GM19372 (cell line): ENCODE measurements around the gene NKD2.
"Not testable (repeated sequence)": the region's sequence is repeated elsewhere in the genome, so short reads cannot be mapped to it uniquely, and the experiment has no call there.

ENCODE experiments used
- ATAC-seq: cut with Tn5 transposase; IDR thresholded peaks from one replicate; pipeline ENCODE4 v1.9.1; 2021; ENCODE audit warnings: mild to moderate bottlenecking, low read depth, moderate library complexity; ENCODE audit not compliant: unreplicated experiment

Gene NKD2

DNA sequence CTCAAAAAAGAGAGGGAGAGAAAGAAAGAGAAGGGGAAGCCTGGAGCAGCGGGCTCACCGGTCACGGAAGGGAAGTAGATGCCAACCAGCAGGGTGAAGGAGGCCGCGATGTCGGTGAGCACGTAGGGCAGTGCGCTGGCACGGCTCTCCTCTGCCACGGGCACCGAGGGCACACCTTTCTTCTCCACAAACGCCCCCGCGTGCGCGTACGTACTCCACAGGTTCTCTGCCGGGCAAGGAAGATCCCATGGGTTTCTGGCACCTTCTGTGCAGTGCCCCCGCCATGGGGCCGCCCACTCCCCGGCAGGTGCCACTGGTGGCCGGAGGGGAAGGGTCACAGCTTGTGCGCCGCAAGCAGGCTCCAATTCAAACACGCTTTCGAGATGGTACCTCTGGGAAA lies 72.9 kb downstream of the NKD2 start:
- ATAC-seq: no peak

DNA sequence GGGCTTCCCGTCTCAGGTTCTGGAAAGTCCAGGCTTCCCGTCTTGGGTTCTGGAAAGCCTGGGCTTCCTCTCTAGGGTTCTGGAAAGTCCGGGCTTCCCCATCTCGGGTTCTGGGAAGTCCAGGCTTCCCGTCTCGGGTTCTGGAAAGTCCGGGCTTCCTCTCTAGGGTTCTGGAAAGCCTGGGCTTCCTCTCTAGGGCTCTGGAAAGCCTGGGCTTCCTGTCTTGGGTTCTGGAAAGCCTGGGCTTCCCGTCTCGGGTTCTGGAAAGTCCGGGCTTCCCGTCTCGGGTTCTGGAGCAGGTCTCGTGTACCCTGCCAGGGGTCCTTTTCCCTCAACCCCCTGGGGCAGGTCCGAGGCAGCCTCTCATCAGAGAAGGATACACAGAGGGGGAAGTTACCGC lies 74.4 kb downstream of the NKD2 start:
- not testable (repeated sequence) for ATAC-seq

DNA sequence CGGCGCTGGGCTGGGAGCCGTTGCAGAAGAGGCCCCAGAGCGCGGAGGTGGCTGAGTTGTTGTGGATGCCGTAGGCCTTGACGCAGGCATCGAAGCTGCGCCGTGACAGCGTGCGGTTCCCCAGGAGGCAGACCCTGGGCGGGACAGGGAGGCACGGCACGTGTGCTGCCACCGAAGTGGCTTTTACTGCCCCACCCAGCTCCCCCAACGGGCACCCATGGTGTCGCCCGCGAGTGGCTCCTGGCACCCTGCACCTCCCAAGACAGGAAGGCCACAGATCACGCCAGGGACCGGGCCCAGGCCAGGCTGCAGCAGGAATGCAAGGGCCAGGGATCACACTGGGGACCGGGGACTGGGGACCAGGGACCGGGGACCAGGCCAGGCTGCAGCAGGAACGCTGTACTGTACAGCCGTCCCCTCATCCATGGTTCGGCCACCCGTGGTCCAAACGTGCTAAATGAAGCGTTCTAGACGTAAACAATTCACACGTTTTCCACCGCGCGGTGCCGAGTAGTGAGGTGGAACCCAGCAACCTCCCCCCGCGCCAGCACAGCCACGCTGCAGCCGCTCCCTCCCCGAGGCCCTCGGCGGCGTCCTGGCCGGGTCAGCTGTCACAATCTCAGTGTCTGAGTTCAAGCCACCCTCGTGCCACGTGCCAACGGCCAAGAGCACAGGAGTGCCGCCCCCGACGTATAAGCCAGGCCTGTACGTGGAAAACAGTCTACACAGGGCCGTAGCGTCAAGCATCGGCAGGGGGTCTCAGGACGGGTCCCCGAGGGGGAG lies 75.4 kb downstream of the NKD2 start:
- no peak for ATAC-seq

DNA sequence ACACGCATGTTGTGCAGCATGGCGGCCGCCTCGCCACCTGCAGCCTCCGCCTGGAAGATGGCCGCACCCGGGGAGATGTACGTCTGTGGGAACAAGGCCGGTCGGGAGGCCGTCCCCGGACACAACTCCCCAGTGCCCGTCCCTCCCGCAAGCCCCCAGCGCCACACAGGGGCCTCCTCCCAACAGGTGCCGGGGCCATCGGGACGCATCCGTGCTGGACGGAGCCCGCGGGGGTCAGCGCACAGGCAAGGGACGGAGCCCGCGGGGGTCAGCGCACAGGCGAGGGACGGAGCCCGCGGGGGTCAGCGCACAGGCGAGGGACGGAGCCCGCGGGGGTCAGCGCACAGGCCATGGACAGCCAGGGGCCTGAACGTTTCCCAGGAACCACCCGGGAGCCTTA lies 76.8 kb downstream of the NKD2 start:
- ATAC-seq: no peak

DNA sequence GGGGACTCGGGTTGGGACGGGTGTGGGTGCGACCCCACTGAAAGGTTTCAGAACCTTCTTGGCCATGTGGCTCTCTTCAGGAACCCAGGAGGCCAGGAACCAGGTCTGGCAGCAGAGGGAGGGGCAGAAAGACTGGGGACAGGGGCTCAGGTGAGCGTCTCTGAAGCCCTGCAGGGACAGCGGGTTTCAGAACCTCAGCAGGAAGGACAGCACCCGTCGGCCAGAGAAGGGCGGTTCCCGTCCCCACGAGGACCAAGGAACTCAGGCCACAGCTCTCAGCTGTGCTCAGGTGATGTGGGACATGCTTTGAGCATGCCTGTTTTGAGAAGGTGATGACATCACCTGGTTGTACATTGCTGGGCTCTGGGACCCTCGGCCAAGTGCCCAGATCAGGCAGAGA lies 77.5 kb downstream of the NKD2 start:
- ATAC-seq: no peak

DNA sequence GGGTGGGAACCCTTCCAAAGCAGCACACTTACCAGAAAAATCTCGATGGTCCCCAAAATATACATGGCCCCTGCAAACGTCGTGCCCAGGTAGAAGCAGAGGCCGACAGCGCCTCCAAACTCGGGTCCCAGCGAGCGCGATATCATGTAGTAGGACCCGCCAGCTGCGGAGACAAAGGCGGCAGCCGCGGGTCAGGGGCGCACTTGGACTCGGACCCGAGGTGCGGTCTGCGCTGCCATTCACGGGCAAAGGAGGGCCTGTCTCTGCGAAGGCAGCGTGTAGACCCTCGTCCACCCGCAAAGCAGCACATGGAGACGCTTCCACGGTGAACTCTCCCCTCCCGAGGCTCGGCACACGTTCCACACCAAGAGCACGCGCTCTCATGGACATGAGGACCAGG lies 78.3 kb downstream of the NKD2 start:
- no peak for ATAC-seq

DNA sequence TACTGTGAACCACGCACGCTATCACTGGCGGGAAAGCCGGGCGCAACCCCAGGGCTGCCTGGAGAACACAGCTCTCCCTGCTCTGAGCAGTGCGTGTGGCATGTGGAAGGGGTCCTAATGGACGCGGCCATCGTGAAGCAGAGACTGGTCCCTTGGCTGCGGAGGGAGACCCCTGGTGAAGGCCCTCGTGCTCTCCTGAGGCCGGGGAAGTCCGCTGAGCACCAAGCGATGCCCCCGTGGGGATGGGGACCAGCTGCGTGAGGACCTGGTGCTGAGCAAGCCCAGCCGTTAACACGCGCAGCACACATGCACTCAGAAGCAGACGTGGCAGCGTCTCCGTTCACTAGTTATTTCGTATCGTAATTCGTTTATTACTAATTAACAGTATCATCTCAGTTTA lies 78.8 kb downstream of the NKD2 start:
- ATAC-seq: no peak

DNA sequence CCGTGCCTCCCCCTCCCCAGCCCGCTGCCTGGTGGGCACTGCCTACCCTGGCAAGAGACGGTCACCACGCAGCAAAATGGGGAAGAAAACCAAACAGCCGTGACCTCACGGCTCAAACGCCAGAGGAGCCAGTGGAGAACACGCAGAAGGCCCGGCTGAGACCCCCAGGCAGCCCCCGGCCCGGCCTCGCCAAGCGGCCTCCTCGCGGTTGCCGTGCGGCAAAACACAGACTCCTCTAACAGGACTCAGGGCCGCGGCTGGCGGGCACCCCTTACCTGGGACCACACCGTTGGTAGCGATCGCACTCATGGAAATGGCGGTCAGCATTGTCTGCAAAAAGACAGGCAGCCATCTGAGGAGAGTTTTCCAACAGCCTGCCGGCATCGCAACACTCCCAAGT lies 79.4 kb downstream of the NKD2 start:
- no peak for ATAC-seq
